Body of pancreas (tissue), 4 donors: ENCODE measurements around the gene SAMD14.

Source experiments
- CTCF ChIP-seq, 7 experiments: fragments of 450-650 bp in 4 of 7; fragments of 200-600 bp in 3 of 7; sonication (generic) in 3 of 7; IDR thresholded peaks; one replicate each; pipeline ENCODE4 v1.5.1; 2016 to 2019; ENCODE audit warnings: antibody characterized with exemption in 7 of 7
- POLR2A ChIP-seq, 3 donors: fragments of 450-650 bp; IDR thresholded peaks; one replicate each; pipeline ENCODE4 v1.6.1; 2016; ENCODE audit warnings: antibody characterized with exemption in 3 of 3, mild to moderate bottlenecking in 2 of 3

DNA sequence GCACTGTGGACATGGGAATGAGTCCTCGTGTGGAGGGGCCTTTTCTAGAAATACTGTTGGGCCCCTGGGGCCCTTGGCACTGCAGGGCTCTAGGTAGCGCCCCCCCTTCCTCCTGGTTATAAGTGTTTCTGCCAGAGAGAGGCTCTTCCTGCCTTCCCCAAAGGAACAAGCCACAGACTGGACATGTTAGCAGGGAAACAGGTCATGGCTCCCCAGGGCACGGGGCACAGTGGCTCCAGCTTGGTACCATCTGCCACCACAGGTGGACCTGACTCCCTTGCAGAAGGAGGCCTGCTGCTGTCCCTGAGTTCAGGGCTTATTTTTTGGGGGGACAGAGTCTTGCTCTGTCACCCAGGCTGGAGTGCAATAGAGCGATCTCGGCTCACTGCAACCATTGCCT is 26.0 kb downstream of the SAMD14 start:
- TF ChIP-seq CTCF (IDR thresholded peaks at IDR 0.05) (no peak), POLR2A (IDR thresholded peaks at IDR 0.05) (no peak)
